ENCODE measurements around the gene ZNF362.

ZNF362 gene

GRCh38 chr1:33328817-33329216, 72.5 kb downstream of the ZNF362 start:
- no CpG with 5 or more reads among the region's 12 CpGs for WGBS (ENCODE audit: extremely low coverage, insufficient coverage, insufficient read length)
- H3K27me3 ChIP-seq (ENCODE audit: insufficient read depth, low read length), result no peaks in the 10 kb centered on the region
- H4K12ac ChIP-seq (ENCODE audit: low read depth, low read length), result no peak overlapping the region
- no peak overlapping the region for H4K8ac ChIP-seq (ENCODE audit: low read depth, low read length)
- H3K4me1 ChIP-seq (ENCODE audit: control insufficient read depth in 1 of 2, insufficient read depth in 2 of 2, low read length in 2 of 2), result peaks cover 4 to 5% of the 10 kb centered on the region in 2 experiments
- no peak overlapping the region for H3K14ac ChIP-seq (ENCODE audit: low read length)
- no peak for DNase-seq
- H3K79me1 ChIP-seq (ENCODE audit: low read length), result no peaks in the 10 kb centered on the region
- no peak overlapping the region for H3K9ac ChIP-seq (ENCODE audit: low read length)
- H3K4me2 ChIP-seq (ENCODE audit: low read length), result no peak overlapping the region
- no peak overlapping the region for H2AK5ac ChIP-seq (ENCODE audit: low read length)
- no peak overlapping the region for H3K23ac ChIP-seq (ENCODE audit: low read length)
- no peaks in the 10 kb centered on the region for H3K79me2 ChIP-seq (ENCODE audit: control insufficient read depth, insufficient read depth, low read length, poor library complexity)
- H4K91ac ChIP-seq (ENCODE audit: low read depth, low read length), result no peak overlapping the region
- peaks cover 3% of the 10 kb centered on the region for H3K9me3 ChIP-seq (ENCODE audit: insufficient read depth, low read depth, low read length)
- no peak overlapping the region for H2AFZ ChIP-seq (ENCODE audit: insufficient read depth, low read length, poor library complexity)
- H3K4me3 ChIP-seq (ENCODE audit: low read depth, low read length), result no peak overlapping the region
- H3K27ac ChIP-seq (ENCODE audit: low read depth, low read length), result no peak overlapping the region
- H3K36me3 ChIP-seq (ENCODE audit: control insufficient read depth in 1 of 2, insufficient read depth in 2 of 2, low read length in 2 of 2), result peaks cover 71 to 97% of the 10 kb centered on the region in 2 experiments
- H2BK120ac ChIP-seq (ENCODE audit: insufficient read depth, low read length, poor library complexity), result no peak overlapping the region
- H3K4ac ChIP-seq (ENCODE audit: low read depth, low read length), result no peak overlapping the region
- H3K18ac ChIP-seq (ENCODE audit: low read length), result no peak overlapping the region
- H2BK12ac ChIP-seq (ENCODE audit: low read length), result no peak overlapping the region
- no peak overlapping the region for H2BK5ac ChIP-seq (ENCODE audit: low read depth, low read length, poor library complexity)

- Histone ChIP-seq H2BK120ac (ENCODE audit: insufficient read depth, low read length, poor library complexity) (no peak overlapping the region), H3K14ac (ENCODE audit: low read length) (no peak overlapping the region), H3K36me3 (ENCODE audit: control insufficient read depth in 1 of 2, insufficient read depth in 2 of 2, low read length in 2 of 2) (peaks cover 65 to 93% of the 10 kb centered on the region in 2 experiments), H3K27ac (ENCODE audit: low read depth, low read length) (no peak overlapping the region), H3K4me3 (ENCODE audit: low read depth, low read length) (no peak overlapping the region), H4K91ac (ENCODE audit: low read depth, low read length) (no peak overlapping the region), H3K4me1 (ENCODE audit: control insufficient read depth in 1 of 2, insufficient read depth in 2 of 2, low read length in 2 of 2) (peaks cover 4 to 5% of the 10 kb centered on the region in 2 experiments), H3K9ac (ENCODE audit: low read length) (no peak overlapping the region), H3K4me2 (ENCODE audit: low read length) (no peak overlapping the region), H3K4ac (ENCODE audit: low read depth, low read length) (no peak overlapping the region), H2BK5ac (ENCODE audit: low read depth, low read length, poor library complexity) (no peak overlapping the region), H3K79me1 (ENCODE audit: low read length) (no peaks in the 10 kb centered on the region), H2AFZ (ENCODE audit: insufficient read depth, low read length, poor library complexity) (no peak overlapping the region), H4K8ac (ENCODE audit: low read depth, low read length) (no peak overlapping the region), H3K79me2 (ENCODE audit: control insufficient read depth, insufficient read depth, low read length, poor library complexity) (peaks cover 2% of the 10 kb centered on the region), H3K9me3 (ENCODE audit: insufficient read depth, low read depth, low read length) (peaks cover 3% of the 10 kb centered on the region), H4K12ac (ENCODE audit: low read depth, low read length) (no peak overlapping the region), H2AK5ac (ENCODE audit: low read length) (no peak overlapping the region), H2BK12ac (ENCODE audit: low read length) (no peak overlapping the region), H3K18ac (ENCODE audit: low read length) (no peak overlapping the region), H3K27me3 (ENCODE audit: insufficient read depth, low read length) (no peaks in the 10 kb centered on the region), H3K23ac (ENCODE audit: low read length) (no peak overlapping the region)
- DNase-seq, result no peak
- no CpG with 5 or more reads among the region's 19 CpGs for WGBS (ENCODE audit: extremely low coverage, insufficient coverage, insufficient read length)
Measured at GRCh38 chr1:33329600-33330305, 73.5 kb downstream of the ZNF362 start.

GRCh38 chr1:33330361-33330890, 74.1 kb downstream of the ZNF362 start:
- Histone ChIP-seq H3K23ac (ENCODE audit: low read length) (no peak overlapping the region), H3K27me3 (ENCODE audit: insufficient read depth, low read length) (no peaks in the 10 kb centered on the region), H4K8ac (ENCODE audit: low read depth, low read length) (no peak overlapping the region), H3K4me2 (ENCODE audit: low read length) (no peak overlapping the region), H3K27ac (ENCODE audit: low read depth, low read length) (no peak overlapping the region), H2AFZ (ENCODE audit: insufficient read depth, low read length, poor library complexity) (no peak overlapping the region), H2AK5ac (ENCODE audit: low read length) (no peak overlapping the region), H2BK120ac (ENCODE audit: insufficient read depth, low read length, poor library complexity) (no peak overlapping the region), H2BK12ac (ENCODE audit: low read length) (no peak overlapping the region), H2BK5ac (ENCODE audit: low read depth, low read length, poor library complexity) (no peak overlapping the region), H3K9ac (ENCODE audit: low read length) (no peak overlapping the region), H3K4me1 (ENCODE audit: control insufficient read depth in 1 of 2, insufficient read depth in 2 of 2, low read length in 2 of 2) (peaks cover 4 to 5% of the 10 kb centered on the region in 2 experiments), H3K36me3 (ENCODE audit: control insufficient read depth in 1 of 2, insufficient read depth in 2 of 2, low read length in 2 of 2) (peaks cover 58 to 91% of the 10 kb centered on the region in 2 experiments), H3K79me2 (ENCODE audit: control insufficient read depth, insufficient read depth, low read length, poor library complexity) (peaks cover 2% of the 10 kb centered on the region), H4K91ac (ENCODE audit: low read depth, low read length) (no peak overlapping the region), H3K14ac (ENCODE audit: low read length) (no peak overlapping the region), H4K12ac (ENCODE audit: low read depth, low read length) (no peak overlapping the region), H3K4ac (ENCODE audit: low read depth, low read length) (no peak overlapping the region), H3K4me3 (ENCODE audit: low read depth, low read length) (no peak overlapping the region), H3K79me1 (ENCODE audit: low read length) (no peaks in the 10 kb centered on the region), H3K18ac (ENCODE audit: low read length) (no peak overlapping the region), H3K9me3 (ENCODE audit: insufficient read depth, low read depth, low read length) (peaks cover 3% of the 10 kb centered on the region)
- no CpG with 5 or more reads among the region's 3 CpGs for WGBS (ENCODE audit: extremely low coverage, insufficient coverage, insufficient read length)
- DNase-seq, result peak; percentile 90 to 92

GRCh38 chr1:33330906-33331305, 74.6 kb downstream of the ZNF362 start:
- peak overlapping the region; percentile 31 for H3K4me3 ChIP-seq (ENCODE audit: low read depth, low read length)
- no peak overlapping the region for H3K23ac ChIP-seq (ENCODE audit: low read length)
- H3K27me3 ChIP-seq (ENCODE audit: insufficient read depth, low read length), result no peaks in the 10 kb centered on the region
- no peak overlapping the region for H3K27ac ChIP-seq (ENCODE audit: low read depth, low read length)
- no peak overlapping the region for H2BK120ac ChIP-seq (ENCODE audit: insufficient read depth, low read length, poor library complexity)
- peaks cover 55 to 86% of the 10 kb centered on the region in 2 experiments for H3K36me3 ChIP-seq (ENCODE audit: control insufficient read depth in 1 of 2, insufficient read depth in 2 of 2, low read length in 2 of 2)
- H4K12ac ChIP-seq (ENCODE audit: low read depth, low read length), result no peak overlapping the region
- peaks cover 2% of the 10 kb centered on the region for H3K79me2 ChIP-seq (ENCODE audit: control insufficient read depth, insufficient read depth, low read length, poor library complexity)
- DNase-seq, result no peak
- H4K91ac ChIP-seq (ENCODE audit: low read depth, low read length), result no peak overlapping the region
- H3K14ac ChIP-seq (ENCODE audit: low read length), result no peak overlapping the region
- no peak overlapping the region for H2AK5ac ChIP-seq (ENCODE audit: low read length)
- H2BK5ac ChIP-seq (ENCODE audit: low read depth, low read length, poor library complexity), result no peak overlapping the region
- no peak overlapping the region for H2BK12ac ChIP-seq (ENCODE audit: low read length)
- no peak overlapping the region for H3K9ac ChIP-seq (ENCODE audit: low read length)
- H3K4me2 ChIP-seq (ENCODE audit: low read length), result no peak overlapping the region
- H2AFZ ChIP-seq (ENCODE audit: insufficient read depth, low read length, poor library complexity), result no peak overlapping the region
- H3K18ac ChIP-seq (ENCODE audit: low read length), result no peak overlapping the region
- no peaks in the 10 kb centered on the region for H3K79me1 ChIP-seq (ENCODE audit: low read length)
- H4K8ac ChIP-seq (ENCODE audit: low read depth, low read length), result no peak overlapping the region
- peaks cover 4 to 5% of the 10 kb centered on the region in 2 experiments for H3K4me1 ChIP-seq (ENCODE audit: control insufficient read depth in 1 of 2, insufficient read depth in 2 of 2, low read length in 2 of 2)
- WGBS (ENCODE audit: extremely low coverage, insufficient coverage, insufficient read length), result no CpG with 5 or more reads among the region's 7 CpGs
- H3K4ac ChIP-seq (ENCODE audit: low read depth, low read length), result no peak overlapping the region
- peaks cover 3% of the 10 kb centered on the region for H3K9me3 ChIP-seq (ENCODE audit: insufficient read depth, low read depth, low read length)

Measured in trophoblast cell (in vitro differentiated cells and primary cell).